Measurements from ENCODE around the gene CLIC4.
"Not testable (repeated sequence)": the region's sequence is repeated elsewhere in the genome, so short reads cannot be mapped to it uniquely, and the experiment has no call there.

CLIC4 gene

GRCh38 chr1:24720152-24720551 is 25.1 kb upstream of the CLIC4 start:
- DNase-seq, result no peak

GRCh38 chr1:24721533-24721932 is 23.7 kb upstream of the CLIC4 start:
- no peak for DNase-seq

GRCh38 chr1:24722073-24723035 is 22.9 kb upstream of the CLIC4 start:
- DNase-seq, result not testable (repeated sequence)

GRCh38 chr1:24724345-24725208 is 20.7 kb upstream of the CLIC4 start:
- DNase-seq, result no peak

- no peak for DNase-seq
Measured at GRCh38 chr1:24725209-24725651, 20.0 kb upstream of the CLIC4 start.

GRCh38 chr1:24726741-24727140 is 18.5 kb upstream of the CLIC4 start:
- DNase-seq, result no peak

- DNase-seq, result no peak
Measured at GRCh38 chr1:24727501-24728216, 17.6 kb upstream of the CLIC4 start.

GRCh38 chr1:24728982-24729381 is 16.3 kb upstream of the CLIC4 start:
- DNase-seq, result no peak

GRCh38 chr1:24732186-24732885 is 12.9 kb upstream of the CLIC4 start:
- no peak for DNase-seq

- not testable (repeated sequence) for DNase-seq
Measured at GRCh38 chr1:24733342-24733741, 11.9 kb upstream of the CLIC4 start.

- no peak for DNase-seq
Measured at GRCh38 chr1:24735156-24735508, 10.1 kb upstream of the CLIC4 start.

- no peak for DNase-seq
Measured at GRCh38 chr1:24735509-24736375, 9.5 kb upstream of the CLIC4 start.

- no peak for DNase-seq
Measured at GRCh38 chr1:24737368-24738117, 7.7 kb upstream of the CLIC4 start.

- DNase-seq, result no peak
Measured at GRCh38 chr1:24739241-24739640, 6.0 kb upstream of the CLIC4 start.

GRCh38 chr1:24742090-24742938 is 2.9 kb upstream of the CLIC4 start:
- no peak for DNase-seq

- DNase-seq, result peak; percentile 59
Measured at GRCh38 chr1:24743404-24744211, 1.6 kb upstream of the CLIC4 start.

- peak; percentile 76 for DNase-seq
Measured at GRCh38 chr1:24745711-24746413, 615 bp downstream of the CLIC4 start.

All from midbrain (tissue), 1 donor.